Measurements from ENCODE around the gene PNPO. TPM values are rescaled to one million over a fixed set of nuclear protein-coding genes. Genes with fewer than 3 reads are reported as not detected.

The PNPO gene
- total RNA-seq, 2 donors from 2014 or later, result 18.1 to 70.5 TPM

DNA sequence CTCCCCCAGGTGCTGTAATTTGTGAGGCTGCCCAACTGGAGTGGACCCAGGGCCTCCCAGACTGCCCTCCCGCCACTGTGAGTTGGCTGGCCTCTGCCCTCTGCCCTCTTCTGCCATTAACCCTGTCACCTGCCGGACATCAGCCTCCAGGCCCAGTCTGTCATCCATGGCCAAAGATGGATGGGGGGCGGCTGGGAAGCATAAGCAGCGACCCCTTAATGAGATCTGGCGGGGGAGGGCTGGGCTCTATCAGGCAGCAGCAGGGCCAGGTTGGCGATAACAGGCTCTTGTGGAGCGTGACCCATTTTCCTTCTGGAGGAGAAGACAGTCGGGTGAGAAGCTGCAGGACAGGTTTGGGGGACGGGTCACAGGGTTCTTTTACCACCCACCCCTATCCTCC, 54.8 kb downstream of the PNPO start:
- H3K27me3 ChIP-seq, result no peaks in the 10 kb centered on the region
- no peak overlapping the region for H3K9ac ChIP-seq (ENCODE audit: low read depth in 2 of 2, low read length in 2 of 2)
- H3K36me3 ChIP-seq, result no peaks in the 10 kb centered on the region
- no peak overlapping the region for H3K4me3 ChIP-seq
- no peak for DNase-seq
- H3K27ac ChIP-seq, result no peak overlapping the region
- H3K4me1 ChIP-seq, result no peaks in the 10 kb centered on the region
- H3K9me3 ChIP-seq, result no peaks in the 10 kb centered on the region
- no peak for TF ChIP-seq CTCF (IDR thresholded peaks at IDR 0.05)
- intact Hi-C loops (cut with DNase I), result no loop called here

DNA sequence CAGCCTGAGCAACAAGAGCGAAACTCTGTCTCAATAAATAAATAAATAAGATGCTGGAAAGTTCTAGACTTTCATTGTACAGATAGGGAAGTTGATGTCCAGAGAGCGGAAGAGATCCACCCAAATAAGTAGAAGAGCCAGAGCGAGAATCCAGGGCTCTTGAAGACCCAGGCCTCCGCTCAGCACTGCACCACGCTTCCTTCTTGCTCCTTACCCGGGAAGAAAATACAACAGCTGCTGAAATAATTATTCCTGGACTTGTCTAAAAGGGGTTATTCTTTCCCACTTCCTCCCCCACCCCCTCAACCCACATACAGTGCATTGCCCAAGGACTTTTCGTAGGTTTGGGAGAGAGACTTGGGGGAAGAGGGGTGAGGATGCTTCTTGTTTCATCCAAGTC, 56.2 kb downstream of the PNPO start:
- Histone ChIP-seq H3K4me3 (no peak overlapping the region), H3K9ac (ENCODE audit: low read depth in 2 of 2, low read length in 2 of 2) (no peak overlapping the region), H3K9me3 (no peaks in the 10 kb centered on the region), H3K27me3 (no peaks in the 10 kb centered on the region), H3K4me1 (no peaks in the 10 kb centered on the region), H3K27ac (no peak overlapping the region), H3K36me3 (no peaks in the 10 kb centered on the region)
- DNase-seq, result no peak
- intact Hi-C loops (cut with DNase I), result no loop called here
- no peak for TF ChIP-seq CTCF (IDR thresholded peaks at IDR 0.05)

- H3K9me3 ChIP-seq, result no peaks in the 10 kb centered on the region
- intact Hi-C loops (cut with DNase I), result no loop called here
- TF ChIP-seq CTCF (IDR thresholded peaks at IDR 0.05), result no peak
- no peaks in the 10 kb centered on the region for H3K4me1 ChIP-seq
- no peak for DNase-seq
- no peaks in the 10 kb centered on the region for H3K27me3 ChIP-seq
- H3K4me3 ChIP-seq, result no peak overlapping the region
- H3K27ac ChIP-seq, result no peak overlapping the region
- no peaks in the 10 kb centered on the region for H3K36me3 ChIP-seq
- H3K9ac ChIP-seq (ENCODE audit: low read depth in 2 of 2, low read length in 2 of 2), result no peak overlapping the region
Observed at GRCh38 chr17:47998044-47998443, 56.7 kb downstream of the PNPO start.

Other genes starting within 250 kb of the PNPO start
- gene TBKBP1, start 247.4 kb upstream of the PNPO start, total RNA-seq, result 1 to 10 TPM; 1.3 to 2.9 TPM
- under 1 TPM; 0.40 to 0.49 TPM for gene TBX21, start 208.3 kb upstream of the PNPO start, total RNA-seq
- gene OSBPL7, start 119.8 kb upstream of the PNPO start, total RNA-seq, result 10 to 100 TPM; 34.8 to 93.6 TPM
- gene MRPL10, start 110.0 kb upstream of the PNPO start, total RNA-seq, result 10 to 100 TPM; 32.2 to 50.8 TPM
- gene LRRC46, start 109.9 kb upstream of the PNPO start, total RNA-seq, result under 1 TPM; 0.20 to 0.21 TPM
- gene SCRN2, start 100.3 kb upstream of the PNPO start, total RNA-seq, result 10 to 100 TPM; 36.8 to 40.0 TPM
- 1 to 10 TPM; 8.7 to 8.8 TPM for gene SP6, start 90.4 kb upstream of the PNPO start, total RNA-seq
- 10 to 100 TPM; 18.1 to 21.6 TPM for gene SP2, start 45.3 kb upstream of the PNPO start, total RNA-seq
- 100 to 1,000 TPM; 223 to 259 TPM for gene PRR15L, start 16.3 kb downstream of the PNPO start, total RNA-seq
- 100 to 1,000 TPM; 131 to 172 TPM for gene CDK5RAP3, start 29.5 kb downstream of the PNPO start, total RNA-seq
- 1 to 10 TPM; 4.3 to 9.9 TPM for gene COPZ2, start 96.2 kb downstream of the PNPO start, total RNA-seq
- gene NFE2L1, start 106.8 kb downstream of the PNPO start, total RNA-seq, result 100 to 1,000 TPM; 158 to 264 TPM
- gene CBX1, start 159.9 kb downstream of the PNPO start, total RNA-seq, result 10 to 100 TPM; 32.3 to 53.0 TPM
- gene SNX11, start 166.2 kb downstream of the PNPO start, total RNA-seq, result 10 to 100 TPM; 18.7 to 24.4 TPM

All from colonic mucosa (tissue), 4 donors.